ENCODE results near the gene GFOD1.

GRCh38 chr6:13384966-13385365 lies 102.4 kb downstream of the GFOD1 start:
- TF ChIP-seq, protein P1, sequence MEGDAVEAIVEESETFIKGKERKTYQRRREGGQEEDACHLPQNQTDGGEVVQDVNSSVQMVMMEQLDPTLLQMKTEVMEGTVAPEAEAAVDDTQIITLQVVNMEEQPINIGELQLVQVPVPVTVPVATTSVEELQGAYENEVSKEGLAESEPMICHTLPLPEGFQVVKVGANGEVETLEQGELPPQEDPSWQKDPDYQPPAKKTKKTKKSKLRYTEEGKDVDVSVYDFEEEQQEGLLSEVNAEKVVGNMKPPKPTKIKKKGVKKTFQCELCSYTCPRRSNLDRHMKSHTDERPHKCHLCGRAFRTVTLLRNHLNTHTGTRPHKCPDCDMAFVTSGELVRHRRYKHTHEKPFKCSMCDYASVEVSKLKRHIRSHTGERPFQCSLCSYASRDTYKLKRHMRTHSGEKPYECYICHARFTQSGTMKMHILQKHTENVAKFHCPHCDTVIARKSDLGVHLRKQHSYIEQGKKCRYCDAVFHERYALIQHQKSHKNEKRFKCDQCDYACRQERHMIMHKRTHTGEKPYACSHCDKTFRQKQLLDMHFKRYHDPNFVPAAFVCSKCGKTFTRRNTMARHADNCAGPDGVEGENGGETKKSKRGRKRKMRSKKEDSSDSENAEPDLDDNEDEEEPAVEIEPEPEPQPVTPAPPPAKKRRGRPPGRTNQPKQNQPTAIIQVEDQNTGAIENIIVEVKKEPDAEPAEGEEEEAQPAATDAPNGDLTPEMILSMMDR (IDR thresholded peaks at IDR 0.05), result no peak
- no peak for TF ChIP-seq POLR2A (IDR thresholded peaks at IDR 0.05)
